Suprapubic skin (tissue), 4 donors: ENCODE measurements around the gene LENEP. TPM values are rescaled to one million over a fixed set of nuclear protein-coding genes. Genes with fewer than 3 reads are reported as not detected.

Experiments
- DNase-seq, 2 donors: peaks; one replicate each; pipeline ENCODE4 v3.0.0-alpha.2; 2019; ENCODE audit warnings: low spot score in 2 of 2
- H3K27ac ChIP-seq: fragments of 200-600 bp; sonication (generic); one replicate; pipeline ENCODE4 v1.5.1; 2019
- H3K27me3 ChIP-seq: fragments of 200-600 bp; sonication (generic); one replicate; pipeline ENCODE4 v1.5.1; 2019
- H3K36me3 ChIP-seq: fragments of 200-600 bp; sonication (generic); one replicate; pipeline ENCODE4 v1.5.1; 2019
- H3K4me1 ChIP-seq: fragments of 200-600 bp; sonication (generic); one replicate; pipeline ENCODE4 v1.5.1; 2019
- H3K4me3 ChIP-seq: fragments of 200-600 bp; sonication (generic); one replicate; pipeline ENCODE4 v1.5.1; 2019; ENCODE audit warnings: mild to moderate bottlenecking
- H3K9me3 ChIP-seq: fragments of 200-600 bp; sonication (generic); one replicate; pipeline ENCODE4 v1.5.1; 2019
- EP300 ChIP-seq: sonication (generic); formaldehyde crosslinking; IDR thresholded peaks from one replicate; pipeline ENCODE4 v1.6.1; 2017; ENCODE audit warnings: antibody characterized with exemption
- POLR2A ChIP-seq, 2 donors: fragments of 450-650 bp; IDR thresholded peaks; one replicate each; pipeline ENCODE4 v1.6.1; 2017; ENCODE audit warnings: antibody characterized with exemption in 2 of 2, mild to moderate bottlenecking in 2 of 2, moderate library complexity in 2 of 2
- POLR2AphosphoS5 ChIP-seq, 3 donors: sonication (generic); formaldehyde crosslinking; IDR thresholded peaks; one replicate each; pipeline ENCODE4 v1.6.1; 2017; ENCODE audit warnings: antibody characterized with exemption in 3 of 3
- WGBS: methylation state at CpG from one replicate; pipeline ENCODE4 v1.1.5; 2018; 5-methylcytosine and 5-hydroxymethylcytosine counted together
- total RNA-seq, 4 donors: library from RNA; depleted of rRNA; stranded (reverse); fragments of >200 nt; gene quantifications; one replicate each; pipeline ENCODE4 v1.1.0, GENCODE V29; 2016
- TF ChIP-seq, protein P1 (sequence below), 2 donors: fragments of 200-600 bp in 1 of 2; fragments of 450-650 bp in 1 of 2; sonication (generic) in 1 of 2; IDR thresholded peaks; one replicate each; pipeline ENCODE4 v1.5.1; 2016 to 2019; ENCODE audit warnings: antibody characterized with exemption in 2 of 2, mild to moderate bottlenecking in 1 of 2, moderate library complexity in 1 of 2

LENEP gene
- total RNA-seq, 4 donors from 2014 or later: 3.0 TPM; not detected in 3

GRCh38 chr1:155011437-155012025, 18.1 kb downstream of the LENEP start:
- no peaks in the 10 kb centered on the region for H3K9me3 ChIP-seq
- no peaks in the 10 kb centered on the region for H3K27me3 ChIP-seq
- peaks cover 25% of the 10 kb centered on the region for H3K36me3 ChIP-seq
- peaks cover 91% of the 10 kb centered on the region for H3K4me1 ChIP-seq
- no peak for DNase-seq
- 55% methylated on average over 4 of the region's 6 CpGs for WGBS
- H3K27ac ChIP-seq: peak overlapping the region; percentile 96
- H3K4me3 ChIP-seq: peak overlapping the region; percentile 97
- TF ChIP-seq, protein P1, sequence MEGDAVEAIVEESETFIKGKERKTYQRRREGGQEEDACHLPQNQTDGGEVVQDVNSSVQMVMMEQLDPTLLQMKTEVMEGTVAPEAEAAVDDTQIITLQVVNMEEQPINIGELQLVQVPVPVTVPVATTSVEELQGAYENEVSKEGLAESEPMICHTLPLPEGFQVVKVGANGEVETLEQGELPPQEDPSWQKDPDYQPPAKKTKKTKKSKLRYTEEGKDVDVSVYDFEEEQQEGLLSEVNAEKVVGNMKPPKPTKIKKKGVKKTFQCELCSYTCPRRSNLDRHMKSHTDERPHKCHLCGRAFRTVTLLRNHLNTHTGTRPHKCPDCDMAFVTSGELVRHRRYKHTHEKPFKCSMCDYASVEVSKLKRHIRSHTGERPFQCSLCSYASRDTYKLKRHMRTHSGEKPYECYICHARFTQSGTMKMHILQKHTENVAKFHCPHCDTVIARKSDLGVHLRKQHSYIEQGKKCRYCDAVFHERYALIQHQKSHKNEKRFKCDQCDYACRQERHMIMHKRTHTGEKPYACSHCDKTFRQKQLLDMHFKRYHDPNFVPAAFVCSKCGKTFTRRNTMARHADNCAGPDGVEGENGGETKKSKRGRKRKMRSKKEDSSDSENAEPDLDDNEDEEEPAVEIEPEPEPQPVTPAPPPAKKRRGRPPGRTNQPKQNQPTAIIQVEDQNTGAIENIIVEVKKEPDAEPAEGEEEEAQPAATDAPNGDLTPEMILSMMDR (IDR thresholded peaks at IDR 0.05): no peak
- TF ChIP-seq POLR2AphosphoS5 (IDR thresholded peaks at IDR 0.05): no peak
- TF ChIP-seq POLR2A (IDR thresholded peaks at IDR 0.05): no peak
- no peak for TF ChIP-seq EP300

- TF ChIP-seq, protein P1 (IDR thresholded peaks at IDR 0.05): no peak
- no peak for TF ChIP-seq EP300
- peak in 1 of 3 donors; percentile 36 for TF ChIP-seq POLR2AphosphoS5 (IDR thresholded peaks at IDR 0.05)
- TF ChIP-seq POLR2A (IDR thresholded peaks at IDR 0.05): no peak
- Histone ChIP-seq H3K9me3 (no peaks in the 10 kb centered on the region), H3K27ac (peak overlapping the region; percentile 96), H3K36me3 (peaks cover 25% of the 10 kb centered on the region), H3K27me3 (no peaks in the 10 kb centered on the region), H3K4me3 (peak overlapping the region; percentile 97), H3K4me1 (peaks cover 91% of the 10 kb centered on the region)
- DNase-seq: peak; percentile 91 to 93
- WGBS: 7% methylated on average over 7 of the region's 9 CpGs
Measured at GRCh38 chr1:155012026-155012546, 18.7 kb downstream of the LENEP start.

DNA sequence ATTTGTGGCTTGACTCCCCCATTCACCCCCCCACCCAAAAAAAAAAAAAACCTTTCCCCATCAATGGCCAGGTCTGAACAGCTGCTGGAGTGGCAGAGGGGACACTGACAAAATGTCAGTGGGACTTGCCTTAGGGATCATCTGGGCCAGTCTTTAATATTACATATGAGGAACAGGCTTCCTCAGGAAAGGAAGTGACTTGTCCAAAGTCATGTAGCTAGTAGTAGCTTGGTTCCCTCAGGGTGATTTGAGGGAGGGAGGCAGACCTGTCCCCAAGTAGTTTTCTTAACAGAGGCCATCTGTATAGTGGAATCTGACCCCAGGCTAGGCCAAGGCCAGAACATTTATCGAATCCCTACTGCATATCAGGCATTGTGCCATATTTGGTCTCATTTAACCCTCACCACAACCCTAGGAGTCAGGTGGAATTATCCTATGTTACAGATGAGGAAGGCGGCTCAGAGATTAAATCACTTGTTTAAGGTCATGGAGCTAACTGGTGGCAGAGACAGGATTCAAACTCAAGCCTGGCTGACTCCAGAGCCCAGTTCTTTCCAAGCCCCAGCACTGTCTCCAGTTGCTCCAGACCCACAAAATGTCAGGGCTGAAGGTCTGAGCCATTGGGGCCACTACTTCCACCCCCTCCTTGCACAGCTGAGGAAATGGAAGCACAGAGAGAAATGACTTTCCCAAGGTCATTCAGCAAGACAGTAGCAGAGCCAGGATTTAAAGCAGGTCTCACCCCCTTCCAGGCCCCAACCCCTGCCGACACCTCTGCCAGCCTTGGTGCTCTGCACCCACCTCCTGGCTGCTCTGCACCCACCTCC, 19.6 kb downstream of the LENEP start:
- no peaks in the 10 kb centered on the region for H3K9me3 ChIP-seq
- H3K4me1 ChIP-seq: peaks cover 89% of the 10 kb centered on the region
- TF ChIP-seq POLR2AphosphoS5 (IDR thresholded peaks at IDR 0.05) (no peak), POLR2A (IDR thresholded peaks at IDR 0.05) (no peak), EP300 (no peak)
- TF ChIP-seq, protein P1 (IDR thresholded peaks at IDR 0.05): no peak
- peaks cover 25% of the 10 kb centered on the region for H3K36me3 ChIP-seq
- WGBS: 44% methylated on average over 2 of the region's 3 CpGs
- H3K4me3 ChIP-seq: peak overlapping the region; percentile 97
- H3K27ac ChIP-seq: peak overlapping the region; percentile 96
- H3K27me3 ChIP-seq: no peaks in the 10 kb centered on the region
- no peak for DNase-seq

GRCh38 chr1:155013632-155014031, 20.2 kb downstream of the LENEP start:
- 36% methylated on average over 3 of the region's 8 CpGs for WGBS
- Histone ChIP-seq H3K27me3 (no peaks in the 10 kb centered on the region), H3K27ac (peak overlapping the region; percentile 96), H3K9me3 (no peaks in the 10 kb centered on the region), H3K4me3 (peak overlapping the region; percentile 97), H3K36me3 (peaks cover 25% of the 10 kb centered on the region), H3K4me1 (peaks cover 89% of the 10 kb centered on the region)
- no peak for DNase-seq
- no peak for TF ChIP-seq POLR2A (IDR thresholded peaks at IDR 0.05)
- no peak for TF ChIP-seq EP300
- TF ChIP-seq, protein P1 (IDR thresholded peaks at IDR 0.05): no peak
- TF ChIP-seq POLR2AphosphoS5 (IDR thresholded peaks at IDR 0.05): no peak
